HL-60 (cell line): Measurements from ENCODE around the gene COX7A2L.

Source experiments
- DNase-seq, 2 experiments: peaks; one replicate each; pipeline ENCODE4 v3.0.0-alpha.2; 2010 to 2020; ENCODE audit warnings: low read depth in 1 of 2, low spot score in 1 of 2
- H3K27ac ChIP-seq: fragments of 250-450 bp; sonication (Bioruptor Pico); replicated peaks from 2 replicates; pipeline ENCODE4 v1.5.1; 2020; ENCODE audit warnings: mild to moderate bottlenecking, moderate library complexity
- H3K27me3 ChIP-seq: fragments of 250-450 bp; sonication (Bioruptor Pico); 2 replicates; pipeline ENCODE4 v1.5.1; 2021; ENCODE audit warnings: mild to moderate bottlenecking, moderate library complexity; ENCODE audit not compliant: insufficient read depth, poor library complexity, severe bottlenecking
- H3K4me3 ChIP-seq: replicated peaks from 2 replicates; pipeline ENCODE4 v1.5.1; 2011; ENCODE audit warnings: mild to moderate bottlenecking, control low read depth, low read length; ENCODE audit not compliant: insufficient read depth
- GABPA ChIP-seq: IDR thresholded peaks from 2 replicates; pipeline ENCODE4 v1.6.1; 2012; ENCODE audit warnings: low read depth
- POLR2AphosphoS5 ChIP-seq: IDR thresholded peaks from 2 replicates; pipeline ENCODE4 v1.6.1; 2012; ENCODE audit warnings: low read depth
- SPI1 ChIP-seq: IDR thresholded peaks from 2 replicates; pipeline ENCODE4 v1.6.1; 2012; ENCODE audit warnings: low read depth, mild to moderate bottlenecking, borderline replicate concordance
- TF ChIP-seq, protein P1 (sequence below): IDR thresholded peaks from 2 replicates; pipeline ENCODE4 v1.6.1; 2012; ENCODE audit warnings: low read depth; ENCODE audit not compliant: insufficient replicate concordance
- TF ChIP-seq, protein P2 (sequence below): IDR thresholded peaks from one replicate; pipeline ENCODE4 v1.5.1; 2011; ENCODE audit warnings: low read length, control low read depth, inconsistent platforms; ENCODE audit not compliant: insufficient read depth

COX7A2L gene

DNA sequence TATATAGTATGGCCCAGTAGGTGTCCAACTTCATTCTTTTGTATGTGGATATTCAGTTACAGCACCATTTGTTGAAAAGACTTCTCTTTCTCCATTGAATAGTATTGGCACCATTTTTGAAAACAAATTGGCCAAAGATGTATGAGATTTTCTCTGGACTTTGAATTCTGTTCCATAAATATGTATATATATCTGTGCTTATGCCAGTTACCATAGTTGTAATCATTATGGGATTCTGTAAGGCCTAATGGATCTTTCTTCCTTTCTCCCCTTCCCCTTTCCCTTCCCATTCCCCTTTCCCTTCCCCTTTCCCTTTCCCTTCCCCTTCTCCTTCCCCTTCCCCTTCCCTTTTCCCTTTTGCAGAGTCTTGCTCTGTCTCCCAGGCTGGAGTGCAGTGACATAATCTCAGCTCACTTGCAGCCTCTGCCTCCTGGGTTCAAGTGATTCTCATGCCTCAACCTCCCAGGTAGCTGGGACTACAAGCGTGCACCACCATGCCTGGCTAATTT lies 51.0 kb downstream of the COX7A2L start:
- DNase-seq = no peak
- no peak overlapping the region for H3K4me3 ChIP-seq
- H3K27ac ChIP-seq = no peak overlapping the region
- no peaks in the 10 kb centered on the region for H3K27me3 ChIP-seq
- TF ChIP-seq POLR2AphosphoS5 (no peak), GABPA (no peak), SPI1 (no peak)
- TF ChIP-seq, protein P1, sequence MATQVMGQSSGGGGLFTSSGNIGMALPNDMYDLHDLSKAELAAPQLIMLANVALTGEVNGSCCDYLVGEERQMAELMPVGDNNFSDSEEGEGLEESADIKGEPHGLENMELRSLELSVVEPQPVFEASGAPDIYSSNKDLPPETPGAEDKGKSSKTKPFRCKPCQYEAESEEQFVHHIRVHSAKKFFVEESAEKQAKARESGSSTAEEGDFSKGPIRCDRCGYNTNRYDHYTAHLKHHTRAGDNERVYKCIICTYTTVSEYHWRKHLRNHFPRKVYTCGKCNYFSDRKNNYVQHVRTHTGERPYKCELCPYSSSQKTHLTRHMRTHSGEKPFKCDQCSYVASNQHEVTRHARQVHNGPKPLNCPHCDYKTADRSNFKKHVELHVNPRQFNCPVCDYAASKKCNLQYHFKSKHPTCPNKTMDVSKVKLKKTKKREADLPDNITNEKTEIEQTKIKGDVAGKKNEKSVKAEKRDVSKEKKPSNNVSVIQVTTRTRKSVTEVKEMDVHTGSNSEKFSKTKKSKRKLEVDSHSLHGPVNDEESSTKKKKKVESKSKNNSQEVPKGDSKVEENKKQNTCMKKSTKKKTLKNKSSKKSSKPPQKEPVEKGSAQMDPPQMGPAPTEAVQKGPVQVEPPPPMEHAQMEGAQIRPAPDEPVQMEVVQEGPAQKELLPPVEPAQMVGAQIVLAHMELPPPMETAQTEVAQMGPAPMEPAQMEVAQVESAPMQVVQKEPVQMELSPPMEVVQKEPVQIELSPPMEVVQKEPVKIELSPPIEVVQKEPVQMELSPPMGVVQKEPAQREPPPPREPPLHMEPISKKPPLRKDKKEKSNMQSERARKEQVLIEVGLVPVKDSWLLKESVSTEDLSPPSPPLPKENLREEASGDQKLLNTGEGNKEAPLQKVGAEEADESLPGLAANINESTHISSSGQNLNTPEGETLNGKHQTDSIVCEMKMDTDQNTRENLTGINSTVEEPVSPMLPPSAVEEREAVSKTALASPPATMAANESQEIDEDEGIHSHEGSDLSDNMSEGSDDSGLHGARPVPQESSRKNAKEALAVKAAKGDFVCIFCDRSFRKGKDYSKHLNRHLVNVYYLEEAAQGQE = no peak
- TF ChIP-seq, protein P2, sequence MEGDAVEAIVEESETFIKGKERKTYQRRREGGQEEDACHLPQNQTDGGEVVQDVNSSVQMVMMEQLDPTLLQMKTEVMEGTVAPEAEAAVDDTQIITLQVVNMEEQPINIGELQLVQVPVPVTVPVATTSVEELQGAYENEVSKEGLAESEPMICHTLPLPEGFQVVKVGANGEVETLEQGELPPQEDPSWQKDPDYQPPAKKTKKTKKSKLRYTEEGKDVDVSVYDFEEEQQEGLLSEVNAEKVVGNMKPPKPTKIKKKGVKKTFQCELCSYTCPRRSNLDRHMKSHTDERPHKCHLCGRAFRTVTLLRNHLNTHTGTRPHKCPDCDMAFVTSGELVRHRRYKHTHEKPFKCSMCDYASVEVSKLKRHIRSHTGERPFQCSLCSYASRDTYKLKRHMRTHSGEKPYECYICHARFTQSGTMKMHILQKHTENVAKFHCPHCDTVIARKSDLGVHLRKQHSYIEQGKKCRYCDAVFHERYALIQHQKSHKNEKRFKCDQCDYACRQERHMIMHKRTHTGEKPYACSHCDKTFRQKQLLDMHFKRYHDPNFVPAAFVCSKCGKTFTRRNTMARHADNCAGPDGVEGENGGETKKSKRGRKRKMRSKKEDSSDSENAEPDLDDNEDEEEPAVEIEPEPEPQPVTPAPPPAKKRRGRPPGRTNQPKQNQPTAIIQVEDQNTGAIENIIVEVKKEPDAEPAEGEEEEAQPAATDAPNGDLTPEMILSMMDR = no peak

DNA sequence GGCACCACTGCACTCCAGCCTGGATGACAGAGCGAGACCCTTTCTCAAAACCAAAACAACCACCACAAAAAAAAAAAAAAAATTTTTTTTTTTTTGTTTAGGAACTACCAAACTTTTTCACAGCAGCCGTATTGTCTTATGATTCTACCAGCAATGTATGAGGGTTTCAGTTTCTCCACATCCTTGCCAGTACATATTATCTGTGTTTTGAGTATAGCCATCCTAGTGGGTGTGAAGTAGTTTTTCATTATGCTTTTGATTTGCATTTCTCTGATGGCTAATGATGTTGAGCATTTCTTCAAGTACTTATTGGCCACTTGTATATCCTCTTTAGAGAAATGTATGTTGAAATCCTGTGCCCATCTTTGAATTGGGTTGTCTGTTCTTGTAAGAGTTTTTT lies 51.7 kb downstream of the COX7A2L start:
- no peak for DNase-seq
- no peak overlapping the region for H3K4me3 ChIP-seq
- no peak overlapping the region for H3K27ac ChIP-seq
- no peaks in the 10 kb centered on the region for H3K27me3 ChIP-seq
- TF ChIP-seq SPI1 = no peak
- TF ChIP-seq POLR2AphosphoS5 = no peak
- TF ChIP-seq, protein P2 = no peak
- TF ChIP-seq GABPA = no peak
- TF ChIP-seq, protein P1 = no peak

DNA sequence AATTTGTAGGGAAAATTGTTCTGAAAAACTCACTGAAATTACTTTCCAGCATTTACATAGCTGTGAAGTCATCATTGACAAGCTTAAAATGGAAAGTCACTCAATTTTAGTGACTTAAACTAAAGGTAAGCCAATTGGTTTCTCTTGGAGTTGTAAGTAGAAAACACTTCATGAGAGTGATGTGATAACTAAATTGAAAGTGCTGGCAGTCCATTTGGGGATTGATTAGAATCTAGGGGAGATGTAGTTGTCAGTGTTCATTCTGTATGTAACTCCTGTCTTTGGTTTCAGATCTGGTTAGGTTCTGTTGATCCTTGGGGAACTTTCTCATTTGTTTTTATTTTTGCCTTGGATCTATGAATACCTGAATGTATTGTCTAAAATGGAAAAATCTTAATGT lies 53.8 kb downstream of the COX7A2L start:
- DNase-seq = no peak
- H3K27me3 ChIP-seq = no peaks in the 10 kb centered on the region

More for the DNA sequence above, 53.8 kb downstream of the COX7A2L start:
- Histone ChIP-seq H3K4me3 (no peak overlapping the region), H3K27ac (no peak overlapping the region)
- TF ChIP-seq POLR2AphosphoS5 (no peak), GABPA (no peak), SPI1 (no peak)
- TF ChIP-seq, protein P1 = no peak
- TF ChIP-seq, protein P2 = no peak
